SK-N-SH (cell line): ENCODE data around the gene LGALS3. TPM values are rescaled to one million over a fixed set of nuclear protein-coding genes. Genes with fewer than 3 reads are reported as not detected.

ENCODE experiments used
- CTCF ChIA-PET: fragments of 300-600, 350-600 bp; formaldehyde crosslinking; extraction: SDS; loops from one replicate; lab custom pipeline; 2021; lab: Yijun Ruan, JAX
- POLR2A ChIA-PET: fragments of 350-600 bp; sonication (Branson Sonifier 250); formaldehyde crosslinking; extraction: SDS; loops from one replicate; lab custom pipeline; 2020; ENCODE audit warnings: antibody characterized with exemption, inconsistent platforms; lab: Yijun Ruan, JAX
- DNase-seq: peaks from one replicate; pipeline ENCODE4 v3.0.0; 2012
- H2AFZ ChIP-seq: fragments of 200-600 bp; sonication (generic); 2 replicates; pipeline ENCODE4 v1.8.1; 2016; ENCODE audit warnings: antibody characterized with exemption, mild to moderate bottlenecking, low read depth
- H3F3A ChIP-seq: fragments of 200-600 bp; sonication (generic); replicated peaks from 2 replicates; pipeline ENCODE3; 2016; ENCODE audit warnings: antibody characterized with exemption, mild to moderate bottlenecking; ENCODE audit not compliant: insufficient read depth
- H3K27ac ChIP-seq, 2 experiments: fragments of 200-500 bp in 1 of 2; fragments of 200-600 bp in 1 of 2; sonication (Bioruptor generic) in 1 of 2; sonication (generic), shearing (Covaris generic) in 1 of 2; 2 replicates each; pipeline versions ENCODE4 v1.5.1 to v1.6.1; 2014 to 2016; ENCODE audit warnings: low read depth in 2 of 2, inconsistent platforms in 1 of 2, low read length in 1 of 2, mild to moderate bottlenecking in 1 of 2, mixed read lengths in 1 of 2
- H3K27me3 ChIP-seq: fragments of 200-600 bp; sonication (generic), shearing (Covaris generic); 2 replicates; pipeline ENCODE4 v1.6.1; 2016; ENCODE audit warnings: mixed run types; ENCODE audit not compliant: insufficient read depth
- H3K36me3 ChIP-seq, 2 experiments: fragments of 200-500 bp in 1 of 2; fragments of 200-600 bp in 1 of 2; sonication (Bioruptor generic) in 1 of 2; sonication (generic) in 1 of 2; replicated peaks in 1 of 2; 2 replicates each; pipeline versions ENCODE3 to v1.5.1; 2014 to 2016; ENCODE audit warnings: low read length in 1 of 2, mild to moderate bottlenecking in 1 of 2; ENCODE audit not compliant: insufficient read depth in 2 of 2, control insufficient read depth in 1 of 2
- H3K4me1 ChIP-seq, 2 experiments: fragments of 200-500 bp in 1 of 2; fragments of 200-600 bp in 1 of 2; sonication (Bioruptor generic) in 1 of 2; sonication (generic), shearing (Covaris generic) in 1 of 2; 2 replicates each; pipeline versions ENCODE4 v1.5.1 to v1.6.1; 2014 to 2016; ENCODE audit warnings: low read depth in 1 of 2, low read length in 1 of 2, mixed run types in 1 of 2; ENCODE audit not compliant: insufficient read depth in 2 of 2, control insufficient read depth in 1 of 2
- H3K4me2 ChIP-seq: fragments of 200-600 bp; sonication (generic), shearing (Covaris generic); 2 replicates; pipeline ENCODE4 v1.6.1; 2017; ENCODE audit warnings: mixed run types
- H3K4me3 ChIP-seq, 2 experiments: fragments of 200-500 bp in 1 of 2; fragments of 200-600 bp in 1 of 2; sonication (Bioruptor generic) in 1 of 2; sonication (generic), shearing (Covaris generic) in 1 of 2; 2 replicates each; pipeline versions ENCODE4 v1.5.1 to v1.8.1; 2014 to 2016; ENCODE audit warnings: low read depth in 2 of 2, inconsistent platforms in 1 of 2, low read length in 1 of 2, mild to moderate bottlenecking in 1 of 2, mixed read lengths in 1 of 2, moderate library complexity in 1 of 2
- H3K79me2 ChIP-seq: fragments of 200-600 bp; sonication (generic); 2 replicates; pipeline ENCODE4 v1.8.1; 2017; ENCODE audit warnings: mild to moderate bottlenecking; ENCODE audit not compliant: insufficient read depth
- H3K9ac ChIP-seq: fragments of 200-600 bp; sonication (generic); 2 replicates; pipeline ENCODE4 v1.6.1; 2017; ENCODE audit warnings: mixed run types
- H3K9me2 ChIP-seq: fragments of 200-600 bp; sonication (generic); 2 replicates; pipeline ENCODE4 v1.6.1; 2017; ENCODE audit warnings: mixed run types
- H3K9me3 ChIP-seq: fragments of 200-600 bp; sonication (generic); 2 replicates; pipeline ENCODE4 v1.6.1; 2017; ENCODE audit warnings: mixed run types, mild to moderate bottlenecking, moderate library complexity
- H4K20me1 ChIP-seq: fragments of 200-600 bp; sonication (generic); 2 replicates; pipeline ENCODE4 v1.6.1; 2017; ENCODE audit warnings: mild to moderate bottlenecking, mixed run types; ENCODE audit not compliant: insufficient read depth
- CHD2 ChIP-seq: fragments of 150-350 bp; IDR thresholded peaks from 2 replicates; pipeline ENCODE4 v1.6.1; 2018; ENCODE audit warnings: low read length; ENCODE audit not compliant: partially characterized antibody
- CTCF ChIP-seq: fragments of 200-600 bp; sonication (generic); IDR thresholded peaks from 2 replicates; pipeline ENCODE4 v1.6.1; 2017; ENCODE audit warnings: antibody characterized with exemption, mild to moderate bottlenecking, moderate library complexity
- FOXJ3 ChIP-seq: sonication (generic); formaldehyde crosslinking; IDR thresholded peaks from 2 replicates; pipeline ENCODE4 v1.5.1; 2020; ENCODE audit warnings: mild to moderate bottlenecking, missing genetic modification reagents
- FOXM1 ChIP-seq: IDR thresholded peaks from 2 replicates; pipeline ENCODE4 v1.4.0; 2012; ENCODE audit warnings: low read depth, mild to moderate bottlenecking
- GATA2 ChIP-seq: sonication (generic); formaldehyde crosslinking; IDR thresholded peaks from 2 replicates; pipeline ENCODE4 v1.5.0; 2020; ENCODE audit warnings: mild to moderate bottlenecking, missing genetic modification reagents
- IRF3 ChIP-seq: fragments of 150-350 bp; IDR thresholded peaks from 2 replicates; pipeline ENCODE4 v1.6.1; 2016; ENCODE audit warnings: mild to moderate bottlenecking, low read depth, low read length
- JUND ChIP-seq: IDR thresholded peaks from 2 replicates; pipeline ENCODE4 v1.4.0; 2012
- MAX ChIP-seq: IDR thresholded peaks from 2 replicates; pipeline ENCODE4 v1.4.0; 2012; ENCODE audit warnings: low read depth
- MEF2A ChIP-seq: IDR thresholded peaks from 2 replicates; pipeline ENCODE4 v1.4.0; 2012; ENCODE audit warnings: low read depth, borderline replicate concordance
- MXI1 ChIP-seq: IDR thresholded peaks from 2 replicates; pipeline ENCODE4 v1.6.1; 2012; ENCODE audit warnings: mild to moderate bottlenecking, low read depth, low read length, improper control_type of control experiment
- NFIC ChIP-seq: IDR thresholded peaks from 2 replicates; pipeline ENCODE4 v1.4.0; 2012; ENCODE audit warnings: borderline replicate concordance
- PBX3 ChIP-seq: IDR thresholded peaks from 2 replicates; pipeline ENCODE4; 2012
- RCOR1 ChIP-seq: fragments of 150-350 bp; IDR thresholded peaks from 2 replicates; pipeline ENCODE4 v1.6.1; 2017; ENCODE audit warnings: antibody characterized with exemption, low read length
- RXRA ChIP-seq: IDR thresholded peaks from 2 replicates; pipeline ENCODE4 v1.4.0; 2012; ENCODE audit warnings: low read depth, mild to moderate bottlenecking, borderline replicate concordance
- SIN3A ChIP-seq: IDR thresholded peaks from 2 replicates; pipeline ENCODE4 v1.6.1; 2012; ENCODE audit warnings: low read depth, mild to moderate bottlenecking, low read length, moderate library complexity, borderline replicate concordance
- TEAD4 ChIP-seq: IDR thresholded peaks from 2 replicates; pipeline ENCODE4 v1.4.0; 2012; ENCODE audit warnings: mild to moderate bottlenecking, borderline replicate concordance; ENCODE audit not compliant: insufficient read depth
- USF1 ChIP-seq: IDR thresholded peaks from 2 replicates; pipeline ENCODE4 v1.4.0; 2012; ENCODE audit warnings: low read depth, borderline replicate concordance
- ZBTB33 ChIP-seq: IDR thresholded peaks from 2 replicates; pipeline ENCODE4 v1.4.0; 2012; ENCODE audit warnings: low read depth, borderline replicate concordance
- WGBS: methylation state at CpG from one replicate; pipeline ENCODE4 v1.1.6; 2017; ENCODE audit warnings: low lambda C conversion rate; 5-methylcytosine and 5-hydroxymethylcytosine counted together
- polyA plus RNA-seq, 3 experiments: library from polyadenylated mRNA; depleted of rRNA; stranded (reverse); fragments of >200 nt; gene quantifications; 2 replicates each; pipeline ENCODE4 v1.2.3, GENCODE V29; 2012

Gene LGALS3
- polyA plus RNA-seq, 1 of the 3 experiments (the other 2 are of a cell fraction), result 59.8 TPM

GRCh38 chr14:55180006-55180405, 51.0 kb downstream of the LGALS3 start:
- no peaks in the 10 kb centered on the region for H3K9me3 ChIP-seq
- WGBS, result 84% methylated on average over 2 of the region's 2 CpGs
- TF ChIP-seq JUND (no peak), PBX3 (no peak), RCOR1 (no peak), CHD2 (no peak)
- TF ChIP-seq, all 33 proteins: peak for 0
- Histone ChIP-seq H3K36me3 (peaks cover 26 to 28% of the 10 kb centered on the region in 2 experiments), H3F3A (no peaks in the 10 kb centered on the region), H3K4me2 (no peak overlapping the region), H3K9ac (no peak overlapping the region), H3K27ac (no peak overlapping the region; a peak in 1 of 4 replicates), H3K9me2 (no peaks in the 10 kb centered on the region), H2AFZ (no peak overlapping the region), H4K20me1 (no peaks in the 10 kb centered on the region), H3K4me3 (no peak overlapping the region), H3K79me2 (peaks cover 13% of the 10 kb centered on the region; the same call in 1 of the 2 replicates), H3K4me1 (no peaks in the 10 kb centered on the region), H3K27me3 (no peaks in the 10 kb centered on the region)
- no peak for DNase-seq
- ChIA-PET POLR2A (no interaction called here), CTCF (interaction anchor here (1.7 kb wide), 1 partner anchor 19 kb away, joined by 4 read pairs; no protein-coding TSS in a partner anchor)

- CTCF ChIA-PET, result interaction anchor here (1.7 kb wide), 1 partner anchor 19 kb away, joined by 4 read pairs; no protein-coding TSS in a partner anchor
These were observed 51.4 kb downstream of the LGALS3 start for GRCh38 chr14:55180434-55180833.

More at GRCh38 chr14:55180434-55180833, 51.4 kb downstream of the LGALS3 start:
- no peak for DNase-seq
- Histone ChIP-seq H3F3A (no peaks in the 10 kb centered on the region), H3K9me2 (no peaks in the 10 kb centered on the region), H3K79me2 (peaks cover 17% of the 10 kb centered on the region; the same call in 1 of the 2 replicates), H3K4me2 (no peak overlapping the region), H3K4me3 (no peak overlapping the region), H4K20me1 (no peaks in the 10 kb centered on the region), H3K4me1 (no peaks in the 10 kb centered on the region), H3K9me3 (no peaks in the 10 kb centered on the region), H3K27me3 (no peaks in the 10 kb centered on the region), H3K9ac (no peak overlapping the region), H3K36me3 (peaks cover 25 to 28% of the 10 kb centered on the region in 2 experiments)
- WGBS, result 94% methylated on average over 4 of the region's 4 CpGs
- POLR2A ChIA-PET, result no interaction called here
- no peak for TF ChIP-seq FOXJ3 (CRISPR knock-in tag)
- TF ChIP-seq USF1, result no peak
- no peak for TF ChIP-seq ZBTB33
- no peak for TF ChIP-seq RXRA
- no peak for TF ChIP-seq MAX
- no peak for TF ChIP-seq SIN3A
- no peak for TF ChIP-seq GATA2 (CRISPR knock-in tag)
- no peak for TF ChIP-seq FOXM1
- TF ChIP-seq JUND, result no peak
- TF ChIP-seq MXI1, result no peak
- TF ChIP-seq MEF2A, result no peak
- TF ChIP-seq TEAD4, result no peak
- no peak for TF ChIP-seq IRF3
- no peak for TF ChIP-seq NFIC
- no peak for TF ChIP-seq CTCF
- no peak for TF ChIP-seq RCOR1
- TF ChIP-seq, all 33 proteins: peak for 0
- no peak overlapping the region for H2AFZ ChIP-seq
- H3K27ac ChIP-seq, result no peak overlapping the region; a peak in 1 of 4 replicates
